Endothelial cell of umbilical vein (primary cell): Measurements from ENCODE around the gene MRPL42.

Source experiments
- FOS ChIP-seq: IDR thresholded peaks from 2 replicates; pipeline ENCODE4 v1.6.1; 2011; ENCODE audit warnings: mild to moderate bottlenecking, low read length, moderate library complexity, borderline replicate concordance; ENCODE audit not compliant: insufficient read depth
- POLR2A ChIP-seq: IDR thresholded peaks from 2 replicates; pipeline ENCODE4 v1.6.1; 2012; ENCODE audit warnings: low read depth, mild to moderate bottlenecking, control low read depth, low read length

DNA sequence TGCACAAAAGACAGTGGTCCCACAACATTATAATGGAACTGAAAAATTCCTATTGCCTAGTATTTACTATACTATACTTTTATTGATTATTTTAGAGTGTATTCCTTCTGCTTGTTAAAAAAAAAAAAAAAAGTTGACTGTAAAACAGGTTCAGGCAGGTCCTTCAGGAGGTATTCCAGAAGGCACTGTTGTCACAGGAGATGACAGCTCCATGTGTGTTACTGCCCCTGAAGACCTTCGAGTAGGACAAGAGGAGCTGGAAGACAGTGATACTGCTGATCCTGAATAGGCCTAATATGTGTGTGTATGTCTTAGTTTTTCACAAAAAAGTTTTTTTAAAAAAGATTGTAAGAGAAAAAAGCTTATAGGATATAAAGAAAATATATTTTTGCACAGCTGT lies 37.9 kb upstream of the MRPL42 start:
- no peak for TF ChIP-seq POLR2A
- TF ChIP-seq FOS, result no peak
